Glomerular visceral epithelial cell (primary cell): ENCODE results near the gene PRUNE2.
"Not testable (repeated sequence)": the region's sequence is repeated elsewhere in the genome, so short reads cannot be mapped to it uniquely, and the experiment has no call there.

Source experiments
- DNase-seq: peaks from one replicate; pipeline ENCODE4 v3.0.0-alpha.2; 2016; ENCODE audit errors: extremely low spot score

Gene PRUNE2, protein sequence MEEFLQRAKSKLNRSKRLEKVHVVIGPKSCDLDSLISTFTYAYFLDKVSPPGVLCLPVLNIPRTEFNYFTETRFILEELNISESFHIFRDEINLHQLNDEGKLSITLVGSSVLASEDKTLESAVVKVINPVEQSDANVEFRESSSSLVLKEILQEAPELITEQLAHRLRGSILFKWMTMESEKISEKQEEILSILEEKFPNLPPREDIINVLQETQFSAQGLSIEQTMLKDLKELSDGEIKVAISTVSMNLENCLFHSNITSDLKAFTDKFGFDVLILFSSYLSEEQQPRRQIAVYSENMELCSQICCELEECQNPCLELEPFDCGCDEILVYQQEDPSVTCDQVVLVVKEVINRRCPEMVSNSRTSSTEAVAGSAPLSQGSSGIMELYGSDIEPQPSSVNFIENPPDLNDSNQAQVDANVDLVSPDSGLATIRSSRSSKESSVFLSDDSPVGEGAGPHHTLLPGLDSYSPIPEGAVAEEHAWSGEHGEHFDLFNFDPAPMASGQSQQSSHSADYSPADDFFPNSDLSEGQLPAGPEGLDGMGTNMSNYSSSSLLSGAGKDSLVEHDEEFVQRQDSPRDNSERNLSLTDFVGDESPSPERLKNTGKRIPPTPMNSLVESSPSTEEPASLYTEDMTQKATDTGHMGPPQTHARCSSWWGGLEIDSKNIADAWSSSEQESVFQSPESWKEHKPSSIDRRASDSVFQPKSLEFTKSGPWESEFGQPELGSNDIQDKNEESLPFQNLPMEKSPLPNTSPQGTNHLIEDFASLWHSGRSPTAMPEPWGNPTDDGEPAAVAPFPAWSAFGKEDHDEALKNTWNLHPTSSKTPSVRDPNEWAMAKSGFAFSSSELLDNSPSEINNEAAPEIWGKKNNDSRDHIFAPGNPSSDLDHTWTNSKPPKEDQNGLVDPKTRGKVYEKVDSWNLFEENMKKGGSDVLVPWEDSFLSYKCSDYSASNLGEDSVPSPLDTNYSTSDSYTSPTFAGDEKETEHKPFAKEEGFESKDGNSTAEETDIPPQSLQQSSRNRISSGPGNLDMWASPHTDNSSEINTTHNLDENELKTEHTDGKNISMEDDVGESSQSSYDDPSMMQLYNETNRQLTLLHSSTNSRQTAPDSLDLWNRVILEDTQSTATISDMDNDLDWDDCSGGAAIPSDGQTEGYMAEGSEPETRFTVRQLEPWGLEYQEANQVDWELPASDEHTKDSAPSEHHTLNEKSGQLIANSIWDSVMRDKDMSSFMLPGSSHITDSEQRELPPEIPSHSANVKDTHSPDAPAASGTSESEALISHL (N-terminal part only)

DNA sequence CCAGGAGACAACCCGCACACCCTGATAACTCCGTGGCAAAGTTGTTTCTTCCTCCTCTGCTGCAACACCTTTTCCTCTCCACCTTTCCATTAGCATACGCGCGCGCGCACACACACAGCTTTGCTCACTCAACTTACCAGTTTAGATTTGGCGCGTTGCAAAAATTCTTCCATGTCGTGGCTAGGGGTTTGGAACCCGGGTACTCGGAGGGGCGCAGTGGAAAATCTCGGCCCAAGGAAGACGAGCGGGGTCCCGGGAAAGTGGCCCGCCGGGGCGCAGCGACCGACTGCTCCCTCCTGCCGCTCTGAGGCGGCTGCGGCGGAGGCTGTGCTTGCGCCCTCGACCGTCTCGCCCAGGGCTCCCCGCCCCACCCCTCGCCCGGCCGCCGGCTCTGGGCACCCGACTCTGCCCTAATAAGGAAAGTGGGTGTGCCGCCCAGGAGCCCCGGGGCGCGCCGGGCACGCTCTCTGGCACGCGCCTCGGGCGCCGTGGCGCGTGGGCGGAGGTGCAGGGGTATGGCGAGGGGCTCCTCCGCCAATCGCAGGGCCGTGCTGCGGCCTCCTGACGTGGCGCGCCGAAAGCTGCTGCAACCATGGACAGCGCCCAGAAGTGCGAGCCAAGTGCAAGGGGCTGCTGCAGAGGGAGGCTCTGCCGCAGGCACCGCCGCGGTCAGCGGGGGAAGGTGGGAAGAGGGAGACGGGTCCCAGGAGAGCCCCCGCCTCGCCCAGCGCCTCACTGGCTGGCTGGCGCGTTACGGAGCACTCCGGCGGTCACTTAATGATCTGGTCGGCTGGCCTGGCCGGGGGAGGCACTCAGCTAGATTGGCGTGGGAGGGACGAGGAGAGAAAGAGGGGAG lies at the start of gene PRUNE2:
PRUNE2 (minus strand) TSS at position 324 of the 856 bp plus-strand sequence; CDS start at position 173, 151 bp downstream.
- DNase-seq: peak; percentile 87

DNA sequence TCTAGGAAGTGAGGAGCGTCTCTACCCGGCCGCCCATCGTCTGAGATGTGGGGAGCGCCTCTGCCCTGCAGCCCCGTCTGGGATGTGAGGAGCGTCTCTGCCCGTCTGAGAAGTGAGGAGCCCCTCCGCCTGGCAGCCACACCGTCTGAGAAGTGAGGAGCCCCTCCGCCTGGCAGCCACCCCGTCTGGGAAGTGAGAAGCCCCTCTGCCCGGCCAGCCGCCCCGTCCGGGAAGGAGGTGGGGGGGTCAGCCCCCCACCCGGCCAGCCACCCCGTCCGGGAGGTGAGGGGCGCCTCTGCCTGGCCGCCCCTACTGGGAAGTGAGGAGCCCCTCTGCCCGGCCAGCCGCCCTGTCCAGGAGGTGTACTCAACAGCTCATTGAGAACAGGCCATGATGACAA lies 49.5 kb upstream of the PRUNE2 start:
- not testable (repeated sequence) for DNase-seq

DNA sequence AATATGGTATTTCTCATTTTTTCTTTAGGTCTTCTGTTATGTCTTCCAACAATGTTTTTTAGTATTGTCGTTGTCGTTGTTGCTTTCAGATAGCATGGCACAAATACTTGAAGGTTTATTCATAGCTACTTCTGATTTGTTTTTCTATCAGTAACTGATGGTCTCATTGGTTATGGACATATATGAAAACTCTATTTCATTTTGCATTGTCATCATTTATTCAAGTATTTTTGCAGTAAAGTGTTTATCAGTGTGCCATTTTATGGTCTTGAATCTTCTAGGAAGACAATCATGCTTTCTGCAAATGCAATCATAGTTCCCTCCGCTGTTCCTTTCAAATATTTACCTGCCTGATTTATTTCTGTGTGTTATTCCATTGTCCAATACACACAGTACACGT lies 44.0 kb upstream of the PRUNE2 start:
- DNase-seq: no peak

DNA sequence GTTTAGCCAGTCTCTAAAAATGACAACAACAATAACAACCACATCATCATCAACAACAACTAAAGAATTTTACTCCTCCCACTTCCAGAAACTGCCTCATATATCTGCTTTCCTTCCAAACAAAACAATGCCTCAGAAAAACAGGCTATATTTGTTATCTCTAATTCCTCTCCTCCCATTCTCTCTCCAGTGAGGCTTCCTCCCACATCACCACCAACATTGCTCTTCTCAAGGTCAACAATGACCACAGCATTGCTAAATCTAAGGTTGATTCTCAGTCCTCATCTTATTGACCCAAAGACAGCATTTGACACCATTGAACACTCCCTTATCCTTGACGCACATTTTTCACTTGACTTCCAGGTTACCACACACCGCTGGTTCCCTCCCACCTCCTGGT lies 38.1 kb upstream of the PRUNE2 start:
- DNase-seq: no peak

DNA sequence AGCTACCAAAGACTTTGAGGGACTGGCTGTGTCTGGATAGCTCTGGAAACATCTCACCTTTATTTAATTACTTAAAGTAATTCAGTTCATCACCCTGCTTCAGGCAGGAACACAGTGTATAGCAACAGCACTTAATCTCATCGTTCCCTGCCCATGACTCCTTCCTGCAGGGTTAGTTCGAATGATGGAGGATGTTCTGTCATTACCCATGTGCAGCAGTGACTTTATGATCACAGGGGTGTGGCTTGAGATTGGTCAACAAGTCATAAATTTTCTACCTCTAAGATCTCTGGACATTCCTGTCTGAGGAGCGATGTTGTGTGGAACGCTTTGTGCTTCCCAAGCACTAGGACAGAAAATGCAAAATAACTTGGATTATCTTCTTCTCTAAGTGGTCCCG lies 37.1 kb upstream of the PRUNE2 start:
- DNase-seq: no peak

DNA sequence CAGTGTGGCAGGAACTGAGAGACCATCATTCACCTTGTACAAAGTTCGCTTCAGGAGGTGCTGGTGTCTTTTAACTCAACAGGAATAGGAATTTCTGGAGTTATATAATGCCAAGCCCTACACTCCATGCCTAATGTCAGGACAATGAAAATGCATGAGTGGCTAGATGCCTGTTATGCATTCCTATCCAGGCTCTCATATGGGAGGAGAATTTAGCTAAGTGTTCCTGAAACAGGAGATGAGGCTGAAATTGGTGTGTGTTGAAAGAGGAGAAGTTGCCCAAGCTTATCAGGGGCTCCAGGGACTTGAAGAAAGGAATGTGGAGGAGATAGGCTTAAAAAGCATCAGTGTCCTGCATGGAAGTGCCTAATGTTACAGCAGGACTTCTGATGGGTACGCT lies 26.8 kb upstream of the PRUNE2 start:
- DNase-seq: no peak

DNA sequence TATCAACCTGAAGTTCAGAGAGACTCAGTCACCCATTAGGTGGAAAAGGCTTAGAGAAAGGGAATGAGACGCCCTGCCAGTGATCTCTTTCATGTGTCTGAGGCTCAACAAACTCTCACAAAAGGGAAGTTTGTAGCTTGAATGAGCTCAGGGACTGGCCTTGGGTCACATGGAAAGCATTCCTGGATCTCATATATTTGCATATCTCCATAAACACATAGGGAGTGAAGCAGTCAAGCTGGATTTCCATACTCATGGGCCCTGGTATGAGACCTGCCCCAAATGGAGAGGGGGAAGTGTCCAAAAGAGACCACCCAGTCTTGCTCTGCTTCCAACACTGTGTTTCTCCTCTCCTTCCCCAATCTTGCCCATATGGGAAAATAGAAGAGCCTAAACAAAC lies 26.4 kb upstream of the PRUNE2 start:
- no peak for DNase-seq

DNA sequence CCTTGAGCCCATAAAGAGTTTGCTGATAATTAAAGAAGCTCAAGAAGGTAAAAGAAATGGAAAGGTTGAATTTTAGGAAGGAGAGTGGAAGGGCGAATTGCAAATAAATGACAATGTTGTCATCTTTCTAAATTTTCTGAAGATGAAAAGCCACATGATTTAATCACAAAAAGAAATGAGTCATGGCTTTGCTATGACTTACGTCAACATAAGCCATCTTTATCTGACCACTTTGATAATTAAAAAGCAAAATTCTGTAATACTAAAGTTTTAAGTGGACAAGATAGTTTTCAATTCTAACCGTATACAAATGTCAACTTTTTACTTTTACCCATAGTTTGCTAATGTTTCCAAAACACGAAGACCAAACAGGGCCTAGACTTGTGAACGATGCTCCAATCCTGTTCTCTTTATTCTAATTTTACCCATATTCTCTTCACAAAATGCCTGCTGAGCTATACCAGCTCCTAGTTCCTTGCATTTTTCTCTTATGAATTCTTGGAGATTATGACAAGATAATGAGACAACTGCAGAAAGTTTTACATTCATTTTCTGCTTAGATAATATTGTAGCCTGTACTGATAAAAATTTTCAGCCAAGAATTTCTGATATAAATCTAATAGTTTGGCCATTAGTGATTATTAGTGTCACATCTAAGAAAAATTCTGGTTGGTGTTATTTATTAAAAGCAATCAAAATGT lies 21.8 kb upstream of the PRUNE2 start:
- DNase-seq: no peak

DNA sequence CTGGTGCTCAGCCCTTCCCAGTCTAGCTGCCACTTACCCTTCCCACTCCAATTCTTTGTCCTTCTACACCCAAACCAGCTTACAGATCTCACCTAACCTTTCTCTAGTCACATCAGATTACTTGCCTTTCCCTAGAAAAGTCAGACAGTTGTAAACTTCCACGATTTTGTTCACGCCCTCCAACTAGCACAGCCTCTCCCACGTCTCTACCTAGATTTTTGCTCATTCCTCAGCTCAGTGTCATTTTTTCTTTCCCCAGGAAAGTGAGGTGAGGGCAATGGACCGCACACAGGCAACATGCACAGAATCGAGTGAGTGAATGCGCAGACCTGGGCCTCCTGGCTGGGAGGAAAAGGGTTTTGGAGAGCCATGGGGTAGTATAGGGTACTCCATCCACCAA lies 20.9 kb upstream of the PRUNE2 start:
- peak; percentile 19 for DNase-seq

DNA sequence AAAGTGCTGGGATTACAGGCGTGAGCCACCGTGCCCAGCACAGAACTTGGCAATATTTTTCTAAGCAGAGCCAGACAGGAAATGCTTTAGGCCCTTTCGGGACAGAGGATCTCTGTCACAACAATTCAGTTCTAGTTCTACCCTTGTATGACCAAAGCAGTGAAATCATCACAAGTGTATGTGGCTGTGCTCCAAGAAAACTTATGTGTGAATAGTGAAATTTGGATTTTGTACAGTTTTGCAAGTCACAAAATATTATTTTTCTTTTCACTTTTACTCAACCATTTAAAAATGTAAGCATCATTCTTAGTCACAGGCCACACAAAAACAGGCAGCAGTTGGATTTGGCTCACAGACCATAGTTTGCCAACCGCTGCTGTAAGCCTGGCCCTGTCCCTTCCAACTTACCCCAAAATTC lies 20.4 kb upstream of the PRUNE2 start:
- peak; percentile 60 for DNase-seq

DNA sequence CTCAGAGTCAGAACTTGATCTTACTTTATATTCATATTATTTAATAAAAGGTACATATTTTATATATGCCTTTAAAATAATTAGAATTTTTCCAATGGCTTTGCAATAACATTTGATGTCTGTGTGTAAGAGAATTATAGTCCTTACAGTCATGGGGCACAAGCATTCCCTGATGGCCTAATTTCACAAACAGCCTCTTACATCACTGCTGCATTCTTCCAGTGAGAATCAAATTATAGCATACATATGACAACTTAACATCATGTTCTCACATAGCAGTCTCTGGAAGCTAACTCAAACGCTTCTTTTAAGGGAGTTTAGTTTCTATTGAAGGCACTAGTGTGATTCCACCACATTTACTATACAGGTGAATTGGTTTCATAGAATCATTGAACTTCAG lies 15.3 kb upstream of the PRUNE2 start:
- DNase-seq: no peak

DNA sequence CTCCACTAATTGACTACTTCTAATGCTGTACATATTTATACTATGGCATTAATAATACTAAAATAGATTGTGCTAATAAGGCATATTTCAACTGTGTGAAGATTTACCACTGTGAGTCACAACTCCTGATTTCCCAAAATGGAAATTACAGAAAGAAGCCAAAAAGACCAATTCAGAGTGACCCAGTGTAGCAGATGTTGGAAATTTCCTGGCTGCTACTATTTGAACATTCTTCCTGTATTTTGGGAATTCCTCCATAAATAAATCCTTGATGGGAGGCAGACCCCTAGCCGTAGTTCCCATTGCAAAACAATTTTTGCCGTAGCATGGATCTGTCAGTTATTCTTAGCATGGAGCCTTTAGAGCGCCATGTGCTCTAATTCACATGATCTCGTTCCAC lies 11.4 kb upstream of the PRUNE2 start:
- DNase-seq: no peak

DNA sequence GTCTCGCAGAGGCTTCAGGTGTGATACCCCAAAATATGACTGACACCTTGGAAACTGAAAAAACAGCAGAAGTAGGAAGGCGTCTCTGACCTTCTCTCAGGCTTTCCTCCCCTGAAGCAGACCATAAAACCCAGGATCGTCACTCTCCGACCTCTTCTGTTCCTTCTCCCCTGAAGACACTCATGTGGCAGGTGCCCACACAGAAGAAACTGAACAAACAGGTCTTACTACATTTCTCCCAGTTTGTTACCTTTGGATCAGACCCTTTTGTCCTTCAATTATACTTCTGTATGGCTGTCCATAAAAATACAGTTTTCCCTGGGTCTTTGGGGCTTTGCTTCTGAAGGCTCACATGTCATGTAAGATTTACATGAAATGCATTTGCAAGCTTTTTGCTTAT lies 10.3 kb upstream of the PRUNE2 start:
- DNase-seq: no peak

DNA sequence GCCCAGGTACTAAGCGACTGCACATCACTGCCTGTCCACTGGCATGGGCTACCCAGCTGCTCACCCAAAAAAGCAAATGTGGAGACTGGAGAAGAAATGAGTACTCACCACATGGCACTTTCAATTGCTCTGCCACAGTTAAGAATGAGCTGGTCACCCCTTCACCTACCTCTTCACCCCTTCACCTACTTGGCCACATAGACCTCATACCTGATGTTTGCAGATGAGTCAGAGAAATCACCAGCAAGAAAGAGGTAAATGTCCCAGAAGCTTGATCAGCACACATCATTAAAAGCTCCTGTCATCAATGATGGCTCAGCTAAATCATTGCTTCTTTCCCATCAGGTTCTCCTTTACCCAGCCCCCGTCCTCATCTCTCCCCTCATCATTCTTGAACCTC lies 7.6 kb upstream of the PRUNE2 start:
- DNase-seq: no peak

DNA sequence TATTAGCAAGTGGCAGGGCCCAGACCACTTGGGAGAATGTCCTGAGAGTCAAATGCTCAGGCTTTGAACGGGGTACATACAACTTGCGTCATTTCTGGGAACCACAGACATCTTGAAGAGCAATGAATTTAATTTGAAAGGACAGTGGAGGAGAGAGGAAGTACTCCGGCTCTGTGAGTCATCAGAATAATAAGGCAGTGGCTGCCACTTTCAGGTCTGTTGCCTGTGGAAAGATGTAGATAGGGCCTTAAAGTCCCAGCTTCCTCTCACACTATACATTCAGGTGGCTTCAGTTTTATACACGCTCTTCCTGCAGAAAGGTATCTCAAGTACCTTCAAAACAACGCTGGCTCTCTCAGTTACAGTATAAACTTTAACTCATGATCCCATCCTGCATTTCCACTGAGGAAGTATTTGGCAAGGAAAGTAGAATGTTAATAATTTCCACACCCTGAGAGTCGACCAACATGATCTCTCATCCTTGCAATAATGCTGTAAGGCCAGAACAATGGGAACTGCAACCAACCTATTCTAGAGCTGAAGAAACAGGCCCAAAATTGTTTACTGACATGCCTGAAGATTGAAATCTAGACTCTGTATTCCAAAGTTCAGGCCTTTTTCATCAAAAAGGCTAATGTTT lies 6.8 kb upstream of the PRUNE2 start:
- DNase-seq: peak; percentile 75

DNA sequence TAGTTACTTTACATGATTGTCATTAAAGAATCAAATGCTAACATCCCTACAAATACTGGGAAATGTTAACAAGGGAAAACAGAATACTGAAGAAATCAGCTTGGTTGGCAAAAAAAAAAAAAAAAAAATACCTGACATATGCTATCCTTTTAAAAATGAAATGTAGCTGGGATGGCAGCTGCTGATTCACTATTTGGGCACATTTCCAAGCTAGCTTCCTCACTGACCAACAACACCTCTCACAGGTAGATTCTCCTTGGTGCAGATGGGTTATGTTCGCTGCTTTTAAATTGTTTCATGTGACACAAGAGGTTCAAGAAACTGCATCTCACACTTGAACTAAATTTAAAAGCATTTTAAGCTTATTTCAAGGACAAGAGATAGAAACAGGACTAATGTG lies 6.1 kb upstream of the PRUNE2 start:
- peak; percentile 18 for DNase-seq

DNA sequence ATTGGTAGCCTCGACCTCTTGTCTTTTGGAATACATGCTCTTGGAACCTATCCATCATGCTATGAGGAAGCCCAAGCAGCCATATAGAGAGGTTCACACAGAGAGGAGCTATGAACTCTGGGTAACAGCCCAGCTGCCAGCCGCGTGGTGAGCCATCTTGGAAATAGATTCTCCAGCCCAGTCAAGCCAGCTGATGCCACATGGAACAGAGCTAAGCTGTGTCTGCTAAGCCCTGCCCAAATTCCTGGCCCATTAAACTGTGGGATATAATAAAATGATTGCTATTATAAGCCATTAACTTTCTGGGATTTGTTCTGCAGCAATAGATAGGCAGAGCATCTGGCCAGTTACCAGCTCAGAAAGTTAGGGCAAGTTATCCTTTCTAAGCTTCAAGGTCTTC lies 4.9 kb upstream of the PRUNE2 start:
- no peak for DNase-seq

DNA sequence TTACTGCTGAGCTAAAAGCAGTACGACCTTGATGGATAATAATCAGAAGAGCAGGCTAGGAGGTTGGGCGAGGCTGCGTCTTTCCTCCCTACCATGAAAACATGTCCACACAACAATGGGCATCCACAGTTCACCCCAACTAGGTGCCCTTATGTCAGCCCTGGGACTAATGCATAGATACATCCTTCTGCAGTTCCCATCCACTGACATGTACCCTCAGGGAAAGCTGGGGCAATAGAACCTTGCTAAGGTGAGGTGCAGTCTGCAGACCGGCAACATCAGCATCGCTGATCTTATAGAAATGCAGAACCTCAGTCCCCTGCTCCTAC lies 697 bp upstream of the PRUNE2 start:
- no peak for DNase-seq

DNA sequence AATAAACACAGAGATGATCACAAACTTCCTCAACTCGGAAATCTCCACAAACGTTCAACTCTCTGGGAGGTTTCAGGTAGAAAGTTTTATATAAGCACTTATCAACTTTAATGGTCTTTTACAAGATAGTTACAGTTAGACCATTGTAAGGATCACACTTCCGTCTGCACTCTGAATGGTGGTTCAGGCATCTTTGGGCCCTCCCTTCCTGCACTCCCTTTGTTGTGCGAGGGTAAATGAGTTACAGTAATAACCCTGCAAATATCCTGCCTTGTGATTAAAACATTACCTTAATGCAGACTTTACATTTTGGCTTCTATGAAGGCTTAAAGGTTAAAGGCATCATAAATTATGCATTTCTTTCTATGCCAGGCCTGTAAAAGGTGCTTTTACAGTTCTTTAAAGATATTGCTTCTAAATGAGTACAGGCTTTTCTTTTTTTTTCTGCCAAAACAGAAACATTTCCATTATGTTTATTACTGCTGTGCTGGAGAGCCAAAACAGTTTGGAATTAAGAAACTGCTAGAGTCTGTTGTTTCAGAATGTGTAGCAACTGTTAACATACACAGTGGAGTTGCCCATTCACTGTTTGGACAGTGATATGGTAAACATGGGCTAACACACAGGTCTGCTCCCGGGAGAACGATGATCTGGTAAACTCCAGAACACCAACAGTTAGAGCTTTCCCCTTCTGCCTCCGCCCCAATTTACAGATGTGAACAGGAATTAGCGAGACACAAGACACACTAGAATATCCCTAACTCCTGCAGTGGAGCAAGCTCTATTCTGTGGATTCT lies 1.1 kb downstream of the PRUNE2 start:
- no peak for DNase-seq
